ENCODE data around the gene RPS13. TPM values are rescaled to one million over a fixed set of nuclear protein-coding genes. Genes with fewer than 3 reads are reported as not detected.
"Not testable (repeated sequence)": the region's sequence is repeated elsewhere in the genome, so short reads cannot be mapped to it uniquely, and the experiment has no call there.

RPS13 gene
- total RNA-seq, 1 experiment from 2014 or later, result 746 TPM

DNA sequence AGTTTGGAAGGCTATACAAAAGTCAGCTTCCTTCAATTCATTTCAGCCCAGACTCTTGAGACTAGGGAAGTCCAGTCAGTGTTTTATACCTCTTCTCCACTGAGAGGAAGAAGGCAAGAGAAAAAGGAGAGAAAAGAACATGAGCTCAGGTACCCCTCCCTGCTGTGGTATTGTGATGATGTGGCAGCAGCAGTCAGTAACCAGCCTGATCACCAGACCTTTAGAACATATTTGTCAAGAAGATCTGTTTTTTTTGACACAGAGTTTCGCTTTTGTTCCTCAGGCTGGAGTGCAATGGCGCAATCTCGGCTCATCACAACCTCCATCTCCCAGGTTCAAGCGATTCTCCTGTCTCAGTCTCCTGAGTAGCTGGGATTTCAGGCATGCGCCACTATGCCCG is 21.2 kb upstream of the RPS13 start:
- H3K36me3 ChIP-seq (ENCODE audit: insufficient read depth, low read length, poor library complexity, severe bottlenecking), result peaks cover 14% of the 10 kb centered on the region
- H3K9me3 ChIP-seq (ENCODE audit: low read depth, low read length, poor library complexity, severe bottlenecking), result no peaks in the 10 kb centered on the region
- no peaks in the 10 kb centered on the region for H3K4me1 ChIP-seq (ENCODE audit: insufficient read depth, low read length, poor library complexity, severe bottlenecking)
- no peak for DNase-seq (ENCODE audit: low spot score)
- BruUV-seq (replicated peaks), result no TSS peak
- no peaks in the 10 kb centered on the region for H3K27me3 ChIP-seq (replicated peaks; ENCODE audit: insufficient read depth, low read depth, low read length, poor library complexity)
- POLR2A ChIA-PET (ENCODE audit: low non-redundant PET), result no interaction called here
- intact Hi-C loops (cut with micrococcal nuclease; ENCODE audit: unreplicated experiment), result no loop called here
- TF ChIP-seq CTCF (conservative IDR thresholded peaks at IDR 0.05; ENCODE audit: low read depth, low read length), result no peak
- no peak for TF ChIP-seq EZH2 (IDR thresholded peaks at IDR 0.05; ENCODE audit: borderline replicate concordance, low read depth, low read length, poor library complexity, severe bottlenecking)
- H3K27ac ChIP-seq (ENCODE audit: low read depth, low read length, poor library complexity, severe bottlenecking), result no peak overlapping the region
- CTCF ChIA-PET, result no interaction called here
- no peak overlapping the region for H3K4me3 ChIP-seq (ENCODE audit: low read depth, low read length, poor library complexity, severe bottlenecking)

DNA sequence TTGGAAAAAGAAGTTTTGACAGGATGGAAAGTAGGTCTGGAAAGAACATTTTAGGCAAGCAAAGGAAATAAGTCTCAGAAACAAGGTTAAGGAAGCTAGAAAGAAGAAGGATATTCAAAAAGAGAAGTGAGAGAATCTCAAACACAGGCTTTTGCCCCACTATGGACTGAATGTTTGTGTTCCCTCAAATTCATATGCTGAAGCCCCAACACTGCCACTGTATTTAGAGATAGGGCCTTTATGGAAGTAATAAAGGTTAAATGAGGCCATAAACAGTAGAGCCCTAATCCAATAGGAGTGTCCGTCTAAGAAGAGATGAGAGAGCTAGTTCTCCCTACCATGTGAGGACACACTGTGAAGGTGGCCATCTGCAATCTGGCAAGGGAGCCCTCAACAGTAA is 20.6 kb upstream of the RPS13 start:
- CTCF ChIA-PET, result no interaction called here
- Histone ChIP-seq H3K9me3 (ENCODE audit: low read depth, low read length, poor library complexity, severe bottlenecking) (no peaks in the 10 kb centered on the region), H3K36me3 (ENCODE audit: insufficient read depth, low read length, poor library complexity, severe bottlenecking) (peaks cover 14% of the 10 kb centered on the region)

GRCh38 chr11:17085976-17086375 is 8.5 kb upstream of the RPS13 start:
- H3K27me3 ChIP-seq (replicated peaks; ENCODE audit: insufficient read depth, low read depth, low read length, poor library complexity); CTCF ChIA-PET; H3K4me1 ChIP-seq (ENCODE audit: insufficient read depth, low read length, poor library complexity, severe bottlenecking); H3K36me3 ChIP-seq (ENCODE audit: insufficient read depth, low read length, poor library complexity, severe bottlenecking); intact Hi-C loops (cut with micrococcal nuclease; ENCODE audit: unreplicated experiment); DNase-seq (ENCODE audit: low spot score); H3K4me3 ChIP-seq (ENCODE audit: low read depth, low read length, poor library complexity, severe bottlenecking); H3K9me3 ChIP-seq (ENCODE audit: low read depth, low read length, poor library complexity, severe bottlenecking); H3K27ac ChIP-seq (ENCODE audit: low read depth, low read length, poor library complexity, severe bottlenecking); BruUV-seq (replicated peaks): not testable (repeated sequence)
- POLR2A ChIA-PET (ENCODE audit: low non-redundant PET), result interaction anchor here (0.7 kb wide), 1 partner anchor 189 kb away, joined by 8 read pairs; no protein-coding TSS in a partner anchor

More for the DNA sequence above, 20.6 kb upstream of the RPS13 start:
- BruUV-seq (replicated peaks), result no TSS peak
- no peaks in the 10 kb centered on the region for H3K27me3 ChIP-seq (replicated peaks; ENCODE audit: insufficient read depth, low read depth, low read length, poor library complexity)
- no peak for TF ChIP-seq EZH2 (IDR thresholded peaks at IDR 0.05; ENCODE audit: borderline replicate concordance, low read depth, low read length, poor library complexity, severe bottlenecking)
- H3K27ac ChIP-seq (ENCODE audit: low read depth, low read length, poor library complexity, severe bottlenecking), result no peak overlapping the region
- H3K4me3 ChIP-seq (ENCODE audit: low read depth, low read length, poor library complexity, severe bottlenecking), result no peak overlapping the region
- DNase-seq (ENCODE audit: low spot score), result no peak
- POLR2A ChIA-PET (ENCODE audit: low non-redundant PET), result no interaction called here
- intact Hi-C loops (cut with micrococcal nuclease; ENCODE audit: unreplicated experiment), result no loop called here
- no peaks in the 10 kb centered on the region for H3K4me1 ChIP-seq (ENCODE audit: insufficient read depth, low read length, poor library complexity, severe bottlenecking)

- peak overlapping the region; percentile 89 for H3K4me3 ChIP-seq (ENCODE audit: low read depth, low read length, poor library complexity, severe bottlenecking)
- ChIA-PET POLR2A (ENCODE audit: low non-redundant PET) (no interaction called here), CTCF (interaction anchor here (0.5 to 0.7 kb wide), 3 partner anchors 100 to 271 kb away, joined by 3 to 4 read pairs (median 3); no protein-coding TSS in a partner anchor)
- peak overlapping the region; percentile 94 for H3K27ac ChIP-seq (ENCODE audit: low read depth, low read length, poor library complexity, severe bottlenecking)
- peaks cover 37% of the 10 kb centered on the region for H3K36me3 ChIP-seq (ENCODE audit: insufficient read depth, low read length, poor library complexity, severe bottlenecking)
- H3K27me3 ChIP-seq (replicated peaks; ENCODE audit: insufficient read depth, low read depth, low read length, poor library complexity), result no peaks in the 10 kb centered on the region
- intact Hi-C loops (cut with micrococcal nuclease; ENCODE audit: unreplicated experiment), result loop anchor here (5.0 kb wide), 2 partner anchors 130 to 275 kb away; partner anchors contain the start of genes NCR3LG1 and PIK3C2A
- no peaks in the 10 kb centered on the region for H3K9me3 ChIP-seq (ENCODE audit: low read depth, low read length, poor library complexity, severe bottlenecking)
- no TSS peak for BruUV-seq (replicated peaks)
- H3K4me1 ChIP-seq (ENCODE audit: insufficient read depth, low read length, poor library complexity, severe bottlenecking), result peaks cover 14% of the 10 kb centered on the region
- DNase-seq (ENCODE audit: low spot score), result no peak
- TF ChIP-seq EZH2 (IDR thresholded peaks at IDR 0.05; ENCODE audit: borderline replicate concordance, low read depth, low read length, poor library complexity, severe bottlenecking) (no peak), CTCF (conservative IDR thresholded peaks at IDR 0.05; ENCODE audit: low read depth, low read length) (no peak)
Measured at GRCh38 chr11:17077240-17077519, 287 bp downstream of the RPS13 start.
